Caco-2 (cell line): ENCODE data around the gene FUT7. TPM values are rescaled to one million over a fixed set of nuclear protein-coding genes. Genes with fewer than 3 reads are reported as not detected.

Experiments used
- BruUV-seq: library from RNA; stranded (reverse); fragments of 400-500 nt; replicated peaks from 2 replicates; lab custom pipeline; 2021; lab: Mats Ljungman, UMichigan
- CTCF ChIA-PET: fragments of 300-600 bp; sonication (Branson Sonifier 250); formaldehyde crosslinking; loops from one replicate; lab custom pipeline; 2022; ENCODE audit warnings: antibody characterized with exemption; lab: Charles Lee
- POLR2A ChIA-PET: fragments of 300-600 bp; sonication (Branson Sonifier 250); formaldehyde crosslinking; loops from one replicate; lab custom pipeline; 2022; ENCODE audit warnings: antibody characterized with exemption; lab: Charles Lee
- DNase-seq, 2 experiments: peaks; one replicate each; pipeline versions ENCODE4 v3.0.0 to v3.0.0-alpha.2; 2020 to 2022
- H3K27me3 ChIP-seq: replicated peaks from 2 replicates; pipeline ENCODE4 v1.6.0; 2011; ENCODE audit warnings: low read length; ENCODE audit not compliant: control insufficient read depth, insufficient read depth
- H3K36me3 ChIP-seq: 2 replicates; pipeline ENCODE4 v1.5.1; 2011; ENCODE audit warnings: low read length; ENCODE audit not compliant: control insufficient read depth, insufficient read depth
- H3K4me1 ChIP-seq: fragments of 250-450 bp; sonication (Bioruptor Pico); 2 replicates; pipeline ENCODE4 v1.5.1; 2020; ENCODE audit warnings: mild to moderate bottlenecking
- H3K4me3 ChIP-seq: 2 replicates; pipeline ENCODE4 v1.5.1; 2011; ENCODE audit warnings: low read depth, mild to moderate bottlenecking, control low read depth, low read length
- H3K9me3 ChIP-seq: fragments of 250-450 bp; sonication (Bioruptor Pico); 2 replicates; pipeline ENCODE4 v1.5.1; 2020; ENCODE audit warnings: mild to moderate bottlenecking, moderate library complexity
- H3K27ac Mint-ChIP-seq: one replicate; pipeline ENCODE4 v1.8.0; 2022; ENCODE audit warnings: mixed read lengths; ENCODE audit not compliant: unreplicated experiment
- H3K27me3 Mint-ChIP-seq: one replicate; pipeline ENCODE4 v1.8.0; 2022; ENCODE audit warnings: mixed read lengths; ENCODE audit not compliant: insufficient read depth, unreplicated experiment
- H3K36me3 Mint-ChIP-seq: one replicate; pipeline ENCODE4 v1.8.0; 2022; ENCODE audit warnings: mild to moderate bottlenecking, mixed read lengths; ENCODE audit not compliant: insufficient read depth, unreplicated experiment
- H3K4me1 Mint-ChIP-seq: one replicate; pipeline ENCODE4 v1.8.0; 2022; ENCODE audit warnings: low read depth, mixed read lengths; ENCODE audit not compliant: unreplicated experiment
- H3K4me3 Mint-ChIP-seq: one replicate; pipeline ENCODE4 v1.8.0; 2022; ENCODE audit warnings: mild to moderate bottlenecking, moderate library complexity, mixed read lengths; ENCODE audit not compliant: unreplicated experiment
- H3K9me3 Mint-ChIP-seq: one replicate; pipeline ENCODE4 v1.8.0; 2022; ENCODE audit warnings: mixed read lengths; ENCODE audit not compliant: unreplicated experiment
- intact Hi-C: fragments of 100-400 bp; cut with micrococcal nuclease; formaldehyde crosslinking; loops from one replicate; pipeline ENCODE4 v1.10.0; 2022; ENCODE audit not compliant: unreplicated experiment
- total RNA-seq: library from RNA; stranded (reverse); gene quantifications from 2 replicates; pipeline ENCODE4 v1.2.3, GENCODE V29; 2022
- TF ChIP-seq, protein P1 (sequence below), 2 experiments: fragments of 200-600 bp in 1 of 2; IDR thresholded peaks; 1 replicate in 1 of 2; 2 replicates in 1 of 2; pipeline versions ENCODE4 v1.5.1 to v1.8.0; 2011 to 2022; ENCODE audit warnings: antibody characterized with exemption in 1 of 2, control low read depth in 1 of 2, inconsistent platforms in 1 of 2, low read depth in 1 of 2, low read length in 1 of 2, mild to moderate bottlenecking in 1 of 2, moderate library complexity in 1 of 2; ENCODE audit not compliant: insufficient read depth in 1 of 2, severe bottlenecking in 1 of 2, unreplicated experiment in 1 of 2

Gene FUT7
- total RNA-seq, 1 experiment from 2014 or later: not detected

GRCh38 chr9:137067860-137068538, 36.1 kb upstream of the FUT7 start:
- BruUV-seq: no TSS peak
- H3K36me3 ChIP-seq: 0 out of 2 replicates have a peak, but pooled peaks cover 2% of the 10 kb centered on the region
- Mint-ChIP-seq H3K36me3 (peaks cover 27% of the 10 kb centered on the region), H3K4me3 (peak overlapping the region; percentile 68), H3K27me3 (no peaks in the 10 kb centered on the region), H3K4me1 (peaks cover 18% of the 10 kb centered on the region), H3K9me3 (no peaks in the 10 kb centered on the region), H3K27ac (peak overlapping the region; percentile 87)
- TF ChIP-seq, protein P1, sequence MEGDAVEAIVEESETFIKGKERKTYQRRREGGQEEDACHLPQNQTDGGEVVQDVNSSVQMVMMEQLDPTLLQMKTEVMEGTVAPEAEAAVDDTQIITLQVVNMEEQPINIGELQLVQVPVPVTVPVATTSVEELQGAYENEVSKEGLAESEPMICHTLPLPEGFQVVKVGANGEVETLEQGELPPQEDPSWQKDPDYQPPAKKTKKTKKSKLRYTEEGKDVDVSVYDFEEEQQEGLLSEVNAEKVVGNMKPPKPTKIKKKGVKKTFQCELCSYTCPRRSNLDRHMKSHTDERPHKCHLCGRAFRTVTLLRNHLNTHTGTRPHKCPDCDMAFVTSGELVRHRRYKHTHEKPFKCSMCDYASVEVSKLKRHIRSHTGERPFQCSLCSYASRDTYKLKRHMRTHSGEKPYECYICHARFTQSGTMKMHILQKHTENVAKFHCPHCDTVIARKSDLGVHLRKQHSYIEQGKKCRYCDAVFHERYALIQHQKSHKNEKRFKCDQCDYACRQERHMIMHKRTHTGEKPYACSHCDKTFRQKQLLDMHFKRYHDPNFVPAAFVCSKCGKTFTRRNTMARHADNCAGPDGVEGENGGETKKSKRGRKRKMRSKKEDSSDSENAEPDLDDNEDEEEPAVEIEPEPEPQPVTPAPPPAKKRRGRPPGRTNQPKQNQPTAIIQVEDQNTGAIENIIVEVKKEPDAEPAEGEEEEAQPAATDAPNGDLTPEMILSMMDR (IDR thresholded peaks at IDR 0.05; ENCODE audit: insufficient read depth in 1 of 2, low read depth in 1 of 2, low read length in 1 of 2, severe bottlenecking in 1 of 2, unreplicated experiment in 1 of 2): peak; percentile 59 to 87
- no peaks in the 10 kb centered on the region for H3K9me3 ChIP-seq
- ChIA-PET CTCF (interaction anchor here (0.6 to 5.2 kb wide), 34 partner anchors 9 to 277 kb away, joined by 3 to 57 read pairs (median 5); partner anchors contain the start of genes ABCA2, ENTPD2, MAN1B1 and NPDC1), POLR2A (interaction anchor here (0.5 to 1.4 kb wide), 2 partner anchors 19 to 509 kb away, joined by 3 to 14 read pairs; partner anchors contain the start of gene MAN1B1)
- DNase-seq: peak; percentile 88 to 90
- intact Hi-C loops: no loop called here
- H3K27me3 ChIP-seq: no peaks in the 10 kb centered on the region
- H3K4me1 ChIP-seq: peaks cover 24% of the 10 kb centered on the region
- H3K4me3 ChIP-seq: peak overlapping the region; percentile 80

- H3K4me1 ChIP-seq: peaks cover 22% of the 10 kb centered on the region
- H3K27ac Mint-ChIP-seq: no peak overlapping the region
- H3K36me3 ChIP-seq: 0 out of 2 replicates have a peak, but pooled peaks cover 2% of the 10 kb centered on the region
- POLR2A ChIA-PET: no interaction called here
- DNase-seq: no peak
- H3K27me3 ChIP-seq: no peaks in the 10 kb centered on the region
- H3K9me3 ChIP-seq: no peaks in the 10 kb centered on the region
- intact Hi-C loops: no loop called here
- H3K4me3 ChIP-seq: no peak overlapping the region
- H3K4me3 Mint-ChIP-seq: no peak overlapping the region
- CTCF ChIA-PET: interaction anchor here (0.6 to 5.2 kb wide), 6 partner anchors 11 to 74 kb away, joined by 3 to 57 read pairs (median 11); partner anchors contain the start of genes ABCA2, NPDC1 and UAP1L1
- no peaks in the 10 kb centered on the region for H3K27me3 Mint-ChIP-seq
- no TSS peak for BruUV-seq
- peaks cover 16% of the 10 kb centered on the region for H3K4me1 Mint-ChIP-seq
- peaks cover 31% of the 10 kb centered on the region for H3K36me3 Mint-ChIP-seq
- H3K9me3 Mint-ChIP-seq: no peaks in the 10 kb centered on the region
- TF ChIP-seq, protein P1 (IDR thresholded peaks at IDR 0.05; ENCODE audit: insufficient read depth in 1 of 2, low read depth in 1 of 2, low read length in 1 of 2, severe bottlenecking in 1 of 2, unreplicated experiment in 1 of 2): no peak
Observed at GRCh38 chr9:137066096-137066861, 34.4 kb upstream of the FUT7 start.

DNA sequence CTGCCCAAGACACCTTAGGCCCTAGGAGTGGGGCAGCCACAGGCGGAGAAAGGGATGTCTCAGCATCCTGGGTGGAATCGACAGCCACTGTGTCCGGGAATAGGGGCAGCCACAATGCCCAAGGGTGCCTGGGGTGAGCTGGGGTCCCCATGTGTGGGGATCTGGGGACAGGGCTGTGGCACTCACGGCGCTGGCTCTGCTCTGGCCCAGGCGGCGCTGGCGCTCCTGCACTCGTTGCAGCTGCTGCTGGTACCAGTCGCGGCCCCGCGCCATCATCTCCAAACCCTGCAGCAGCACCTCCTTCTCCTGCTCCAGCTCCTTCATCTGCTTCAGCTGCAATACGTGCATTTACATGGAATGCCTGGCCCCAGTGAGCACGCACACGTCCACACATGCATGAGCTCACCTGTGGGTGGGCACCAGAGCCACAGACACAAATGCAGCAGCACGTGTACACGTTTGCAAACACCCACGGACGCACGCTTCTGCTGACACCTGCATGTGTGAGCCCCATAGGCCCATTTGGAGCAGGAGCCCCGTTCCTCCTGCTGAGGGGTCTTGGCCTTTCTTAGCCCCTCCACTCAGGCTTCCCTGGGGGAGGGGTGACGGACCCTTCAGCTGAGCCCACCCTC, 33.6 kb upstream of the FUT7 start:
- H3K27me3 ChIP-seq: no peaks in the 10 kb centered on the region
- Mint-ChIP-seq H3K4me1 (peaks cover 10% of the 10 kb centered on the region), H3K27ac (no peak overlapping the region), H3K9me3 (no peaks in the 10 kb centered on the region), H3K27me3 (no peaks in the 10 kb centered on the region), H3K4me3 (no peak overlapping the region), H3K36me3 (peaks cover 26% of the 10 kb centered on the region)
- no peak for DNase-seq
- intact Hi-C loops: no loop called here
- CTCF ChIA-PET: interaction anchor here (0.6 to 3.9 kb wide), 4 partner anchors 19 to 35 kb away, joined by 3 to 57 read pairs (median 3); partner anchors contain the start of gene NPDC1
- H3K36me3 ChIP-seq: 0 out of 2 replicates have a peak, but pooled peaks cover 2% of the 10 kb centered on the region
- H3K9me3 ChIP-seq: no peaks in the 10 kb centered on the region
- POLR2A ChIA-PET: interaction anchor here (0.5 kb wide), 1 partner anchor 544 kb away, joined by 6 read pairs; no protein-coding TSS in a partner anchor
- H3K4me3 ChIP-seq: no peak overlapping the region
- H3K4me1 ChIP-seq: peaks cover 15% of the 10 kb centered on the region
- no TSS peak for BruUV-seq
- TF ChIP-seq, protein P1 (IDR thresholded peaks at IDR 0.05; ENCODE audit: insufficient read depth in 1 of 2, low read depth in 1 of 2, low read length in 1 of 2, severe bottlenecking in 1 of 2, unreplicated experiment in 1 of 2): no peak
